CD4-positive, alpha-beta T cell treated with Interleukin-17A for 1 hour (primary cell): ENCODE results near the gene ECE2.
A peak's percentile ranks its signal among the peaks of the same experiment; 100 is the strongest.

Source experiments
- DNase-seq: peaks from one replicate; pipeline ENCODE4 v3.0.0-alpha.2; 2020

The ECE2 gene

DNA sequence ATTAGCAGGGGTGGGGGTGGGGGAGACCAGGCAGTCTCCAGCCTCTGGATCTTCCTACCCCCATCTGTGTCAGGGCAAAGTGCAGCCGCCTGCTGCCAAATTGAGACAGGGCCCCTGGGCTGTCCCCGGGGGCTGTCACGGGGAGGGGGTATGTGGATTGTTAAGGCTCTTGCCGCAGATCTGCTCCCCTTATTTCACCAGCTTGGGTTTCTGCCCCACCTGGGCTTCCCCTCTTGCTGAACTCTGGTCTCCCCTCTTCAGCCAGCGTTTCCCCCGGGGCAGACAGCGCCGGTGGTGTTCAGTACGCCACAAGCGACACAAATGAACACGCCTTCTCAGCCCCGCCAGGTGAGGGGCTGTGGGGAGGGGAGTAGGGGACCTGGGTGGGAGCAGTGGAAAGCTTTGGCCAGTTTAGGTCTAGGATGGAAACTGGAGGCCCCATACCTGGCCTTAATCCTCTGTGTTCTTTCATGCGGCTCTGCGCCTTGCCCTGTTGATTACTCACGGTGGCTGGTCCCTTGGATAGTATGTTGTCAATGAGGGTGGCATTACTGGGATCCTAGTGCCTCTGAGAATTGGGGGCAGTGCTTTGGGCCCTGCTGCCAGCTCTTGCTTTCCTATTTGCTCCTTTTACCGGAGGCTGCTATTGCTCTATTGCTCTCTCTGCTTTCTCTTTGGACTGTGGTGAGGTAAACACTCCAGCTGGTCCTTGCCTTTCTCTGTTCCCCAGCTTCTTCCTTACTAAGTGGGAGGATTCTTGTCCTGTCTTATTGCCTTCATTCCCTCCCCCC, 40.2 kb downstream of the ECE2 start:
- DNase-seq: peak; percentile 44

DNA sequence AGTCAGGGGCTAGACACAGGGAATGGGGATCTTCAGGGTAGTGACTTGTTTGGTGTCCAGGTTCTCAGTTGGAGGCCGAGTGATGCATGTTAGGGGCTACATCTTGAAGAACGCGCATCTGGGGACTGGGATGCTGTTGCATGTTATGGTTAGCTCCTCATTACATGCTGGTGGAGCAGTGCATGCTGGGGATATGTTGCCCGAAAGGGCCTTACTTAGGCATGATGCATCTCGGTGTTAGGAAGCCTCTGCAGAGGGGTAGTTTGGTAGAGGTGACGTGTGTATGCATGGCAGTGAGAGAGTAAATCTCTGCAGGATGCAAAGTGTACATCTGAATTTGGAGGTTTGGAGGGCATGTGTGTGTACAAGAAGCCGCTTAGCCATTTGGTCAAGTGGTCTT, 41.0 kb downstream of the ECE2 start:
- no peak for DNase-seq

DNA sequence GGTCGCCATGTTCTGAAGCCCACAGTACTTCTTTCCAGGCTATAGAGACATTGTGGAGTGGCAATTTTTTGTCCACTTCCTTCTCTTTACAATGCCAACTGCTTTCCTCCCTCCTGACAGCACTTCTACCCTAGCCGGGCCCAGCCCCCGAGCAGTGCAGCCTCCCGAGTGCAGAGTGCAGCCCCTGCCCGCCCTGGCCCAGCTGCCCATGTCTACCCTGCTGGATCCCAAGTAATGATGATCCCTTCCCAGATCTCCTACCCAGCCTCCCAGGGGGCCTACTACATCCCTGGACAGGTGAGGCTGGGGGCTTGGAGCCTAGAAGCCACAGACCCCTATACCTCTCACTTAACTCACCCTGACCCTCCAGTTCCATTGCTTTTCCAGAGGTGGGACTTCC, 41.4 kb downstream of the ECE2 start:
- no peak for DNase-seq

DNA sequence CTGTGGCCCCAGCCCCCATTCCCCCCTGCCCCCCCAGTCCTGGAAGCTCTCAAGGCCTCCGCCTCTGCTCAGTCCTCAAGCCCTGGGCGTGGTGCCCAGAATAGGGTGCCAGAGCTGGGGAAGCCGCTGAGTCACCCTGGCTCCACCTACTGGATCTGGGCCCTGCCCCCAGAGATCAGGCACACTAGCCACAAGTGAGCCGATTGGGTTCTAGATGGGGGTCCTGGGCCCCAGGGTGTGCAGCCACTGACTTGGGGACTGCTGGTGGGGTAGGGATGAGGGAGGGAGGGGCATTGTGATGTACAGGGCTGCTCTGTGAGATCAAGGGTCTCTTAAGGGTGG, 44.3 kb downstream of the ECE2 start:
- peak; percentile 30 for DNase-seq

DNA sequence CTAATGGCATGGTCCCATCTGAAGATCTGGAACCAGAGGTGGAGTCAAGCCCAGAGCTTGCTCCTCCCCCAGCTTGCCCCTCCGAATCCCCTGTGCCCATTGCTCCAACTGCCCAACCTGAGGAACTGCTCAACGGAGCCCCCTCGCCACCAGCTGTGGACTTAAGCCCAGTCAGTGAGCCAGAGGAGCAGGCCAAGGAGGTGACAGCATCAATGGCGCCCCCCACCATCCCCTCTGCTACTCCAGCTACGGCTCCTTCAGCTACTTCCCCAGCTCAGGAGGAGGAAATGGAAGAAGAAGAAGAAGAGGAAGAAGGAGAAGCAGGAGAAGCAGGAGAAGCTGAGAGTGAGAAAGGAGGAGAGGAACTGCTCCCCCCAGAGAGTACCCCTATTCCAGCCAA, 45.8 kb downstream of the ECE2 start:
- DNase-seq: no peak

DNA sequence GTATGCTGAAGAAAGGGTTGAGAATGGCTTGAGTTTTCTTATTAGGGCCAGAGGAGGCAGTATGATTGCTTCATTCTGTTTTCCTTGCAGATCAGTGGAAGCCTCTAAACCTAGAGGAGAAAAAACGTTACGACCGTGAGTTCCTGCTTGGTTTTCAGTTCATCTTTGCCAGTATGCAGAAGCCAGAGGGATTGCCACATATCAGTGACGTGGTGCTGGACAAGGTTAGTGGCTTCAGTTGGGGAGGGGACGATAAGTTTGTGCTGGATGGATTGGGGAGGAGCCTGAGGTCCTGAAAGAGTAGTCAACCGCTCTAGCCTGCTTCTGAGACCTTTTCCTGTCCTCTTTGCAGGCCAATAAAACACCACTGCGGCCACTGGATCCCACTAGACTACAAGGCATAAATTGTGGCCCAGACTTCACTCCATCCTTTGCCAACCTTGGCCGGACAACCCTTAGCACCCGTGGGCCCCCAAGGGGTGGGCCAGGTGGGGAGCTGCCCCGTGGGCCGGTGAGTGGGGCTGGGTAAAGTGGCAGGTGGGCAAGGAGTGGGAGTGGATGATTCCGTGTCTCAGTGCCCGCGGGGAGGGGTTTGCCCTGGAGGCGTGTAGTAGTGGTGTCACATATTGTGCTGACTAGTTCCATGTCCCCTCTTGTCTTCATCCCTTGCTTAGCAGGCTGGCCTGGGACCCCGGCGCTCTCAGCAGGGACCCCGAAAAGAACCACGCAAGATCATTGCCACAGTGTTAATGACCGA, 47.1 kb downstream of the ECE2 start:
- no peak for DNase-seq

DNA sequence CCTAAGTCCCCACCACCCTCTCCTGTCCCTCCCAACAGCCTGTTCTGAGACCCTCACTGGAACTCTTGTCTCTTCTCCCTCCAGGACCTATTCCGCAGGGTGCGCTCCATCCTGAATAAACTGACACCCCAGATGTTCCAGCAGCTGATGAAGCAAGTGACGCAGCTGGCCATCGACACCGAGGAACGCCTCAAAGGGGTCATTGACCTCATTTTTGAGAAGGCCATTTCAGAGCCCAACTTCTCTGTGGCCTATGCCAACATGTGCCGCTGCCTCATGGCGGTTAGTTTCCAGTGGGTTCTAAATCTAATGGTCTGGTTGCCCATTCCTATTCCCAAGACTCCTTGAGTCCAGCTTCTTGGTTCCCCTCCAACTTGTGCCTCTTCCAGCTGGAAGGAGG, 47.9 kb downstream of the ECE2 start:
- DNase-seq: no peak

DNA sequence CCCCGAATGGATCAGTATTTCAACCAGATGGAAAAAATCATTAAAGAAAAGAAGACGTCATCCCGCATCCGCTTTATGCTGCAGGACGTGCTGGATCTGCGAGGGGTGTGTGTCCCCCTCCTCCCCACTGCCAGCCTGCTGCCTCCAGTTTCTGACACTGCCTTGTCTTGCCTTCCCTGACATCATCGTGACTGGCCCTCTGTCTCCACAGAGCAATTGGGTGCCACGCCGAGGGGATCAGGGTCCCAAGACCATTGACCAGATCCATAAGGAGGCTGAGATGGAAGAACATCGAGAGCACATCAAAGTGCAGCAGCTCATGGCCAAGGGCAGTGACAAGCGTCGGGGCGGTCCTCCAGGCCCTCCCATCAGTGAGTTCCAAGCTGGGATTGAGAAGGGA, 49.4 kb downstream of the ECE2 start:
- DNase-seq: no peak

DNA sequence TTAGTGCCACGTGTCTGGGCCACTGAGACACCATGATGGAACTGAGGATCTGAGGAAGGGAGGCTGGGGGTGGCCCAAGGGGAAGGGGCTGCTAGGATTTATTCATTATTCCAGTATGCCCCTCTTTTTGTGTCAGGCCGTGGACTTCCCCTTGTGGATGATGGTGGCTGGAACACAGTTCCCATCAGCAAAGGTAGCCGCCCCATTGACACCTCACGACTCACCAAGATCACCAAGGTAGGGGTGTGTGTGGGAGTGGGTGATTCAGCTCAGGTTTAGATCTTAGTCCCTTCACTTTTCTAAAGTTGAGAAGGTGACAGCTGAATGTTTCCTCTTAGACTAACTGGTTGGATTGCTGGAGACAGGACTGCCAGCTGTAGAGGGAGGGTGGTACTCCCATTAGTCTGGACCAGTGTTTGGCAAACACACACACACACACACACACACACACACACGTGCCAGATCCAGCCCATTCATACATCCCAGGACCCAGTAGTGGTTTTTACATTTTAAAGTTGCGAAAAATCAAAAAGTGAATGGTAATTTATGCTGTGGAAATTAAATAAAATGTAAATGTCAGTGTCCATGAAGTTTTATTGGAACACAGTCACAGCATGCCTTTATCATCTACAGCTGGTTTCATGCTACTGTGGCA, 50.0 kb downstream of the ECE2 start:
- DNase-seq: no peak

DNA sequence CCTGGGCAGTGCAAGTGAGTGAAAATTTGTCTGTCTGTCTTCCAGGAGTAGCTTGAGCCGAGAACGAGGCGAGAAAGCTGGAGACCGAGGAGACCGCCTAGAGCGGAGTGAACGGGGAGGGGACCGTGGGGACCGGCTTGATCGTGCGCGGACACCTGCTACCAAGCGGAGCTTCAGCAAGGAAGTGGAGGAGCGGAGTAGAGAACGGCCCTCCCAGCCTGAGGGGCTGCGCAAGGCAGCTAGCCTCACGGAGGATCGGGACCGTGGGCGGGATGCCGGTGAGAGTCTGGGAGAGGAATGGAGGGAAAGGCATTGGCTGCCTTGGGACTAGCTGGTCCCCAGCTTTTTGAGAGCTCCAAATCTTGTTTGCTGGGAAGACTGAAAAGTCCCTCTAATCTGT, 51.3 kb downstream of the ECE2 start:
- DNase-seq: no peak

DNA sequence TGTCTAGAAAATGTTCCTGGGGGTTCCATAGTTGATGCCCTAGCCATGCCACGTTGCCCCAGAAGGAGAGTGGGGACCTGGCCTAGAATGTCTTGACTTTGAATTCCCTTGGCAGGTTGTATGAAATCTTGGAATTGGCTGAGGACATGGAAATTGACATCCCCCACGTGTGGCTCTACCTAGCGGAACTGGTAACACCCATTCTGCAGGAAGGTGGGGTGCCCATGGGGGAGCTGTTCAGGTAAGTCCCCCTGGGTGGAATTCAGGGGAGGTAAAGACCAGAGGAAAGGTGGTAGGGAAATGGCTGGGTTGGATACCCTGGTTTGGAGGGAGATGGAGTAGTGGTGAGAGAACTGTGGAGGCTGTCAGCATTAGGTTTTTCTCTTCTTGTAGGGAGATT, 52.7 kb downstream of the ECE2 start:
- no peak for DNase-seq

DNA sequence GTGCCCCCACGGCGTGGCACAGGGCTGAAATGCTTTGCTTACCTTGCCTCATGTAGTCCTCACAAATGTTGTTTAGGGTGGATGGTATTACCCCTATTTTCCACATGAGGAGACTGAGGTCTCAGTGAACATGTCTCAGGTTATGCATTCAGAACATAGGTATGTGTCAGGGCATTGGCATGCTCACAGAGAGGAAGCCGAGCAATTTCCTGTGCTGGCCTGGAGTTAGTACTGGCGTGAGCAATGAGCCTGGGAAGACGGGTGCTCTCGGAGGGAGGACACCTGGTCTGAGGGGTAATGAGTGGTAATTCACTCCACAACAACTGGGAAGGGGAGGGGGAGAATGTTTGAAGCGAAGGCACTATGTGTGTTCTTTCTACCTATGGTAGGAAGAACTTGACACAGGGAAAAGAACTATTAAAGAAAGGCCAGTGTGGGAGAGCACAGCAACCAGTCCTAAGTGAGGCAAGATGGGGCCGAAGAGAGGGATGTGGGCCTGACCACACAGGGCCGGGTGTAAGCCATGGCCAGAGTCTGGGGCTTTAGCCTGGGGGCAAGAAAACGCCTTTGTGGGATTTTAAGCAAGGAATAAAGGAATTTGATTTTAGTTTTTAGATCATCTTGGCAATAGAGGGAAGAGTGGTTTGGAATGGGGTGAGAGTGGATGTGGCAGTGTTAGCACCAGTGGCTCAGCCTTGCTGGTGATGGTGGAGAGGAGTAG, 56.7 kb downstream of the ECE2 start:
- DNase-seq: no peak

DNA sequence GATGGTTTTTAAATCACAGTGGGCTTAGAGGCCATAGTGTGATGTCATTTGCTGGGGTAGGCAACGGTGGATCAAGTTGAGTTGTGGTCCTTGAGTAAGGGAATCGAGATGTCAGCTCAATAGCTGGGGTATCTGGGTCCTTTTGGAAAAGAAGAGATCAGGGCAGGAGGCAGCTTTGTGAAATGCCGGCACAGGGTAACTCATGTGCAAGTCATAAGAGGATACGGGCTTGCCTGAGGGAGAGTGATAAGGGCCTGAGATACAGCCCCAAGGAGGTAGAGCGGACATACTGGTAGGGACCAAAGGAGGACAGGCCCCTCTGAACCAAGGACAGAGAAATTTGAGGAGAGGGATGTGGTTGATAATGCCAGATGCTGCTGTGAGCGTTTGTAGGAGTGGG, 57.4 kb downstream of the ECE2 start:
- DNase-seq: no peak

DNA sequence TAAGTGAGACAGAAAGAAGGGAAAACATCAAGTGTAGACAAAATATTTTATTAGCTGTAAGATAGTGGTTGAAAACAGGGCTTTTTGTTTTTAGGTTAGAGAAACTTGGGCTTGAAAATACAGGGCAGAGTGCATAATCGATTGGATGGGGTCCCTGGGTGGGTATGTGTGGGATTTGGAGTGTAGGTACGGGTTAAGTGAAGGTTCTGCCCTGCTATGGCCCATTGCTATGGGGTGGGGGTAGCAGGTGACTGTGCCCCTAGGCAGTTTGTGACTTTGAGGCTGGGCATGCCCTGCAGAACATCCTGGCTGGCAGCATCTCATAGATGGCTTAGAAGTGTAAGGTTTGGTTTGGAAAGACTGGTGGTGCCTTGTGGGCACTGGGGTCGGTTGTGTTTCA, 57.9 kb downstream of the ECE2 start:
- no peak for DNase-seq

DNA sequence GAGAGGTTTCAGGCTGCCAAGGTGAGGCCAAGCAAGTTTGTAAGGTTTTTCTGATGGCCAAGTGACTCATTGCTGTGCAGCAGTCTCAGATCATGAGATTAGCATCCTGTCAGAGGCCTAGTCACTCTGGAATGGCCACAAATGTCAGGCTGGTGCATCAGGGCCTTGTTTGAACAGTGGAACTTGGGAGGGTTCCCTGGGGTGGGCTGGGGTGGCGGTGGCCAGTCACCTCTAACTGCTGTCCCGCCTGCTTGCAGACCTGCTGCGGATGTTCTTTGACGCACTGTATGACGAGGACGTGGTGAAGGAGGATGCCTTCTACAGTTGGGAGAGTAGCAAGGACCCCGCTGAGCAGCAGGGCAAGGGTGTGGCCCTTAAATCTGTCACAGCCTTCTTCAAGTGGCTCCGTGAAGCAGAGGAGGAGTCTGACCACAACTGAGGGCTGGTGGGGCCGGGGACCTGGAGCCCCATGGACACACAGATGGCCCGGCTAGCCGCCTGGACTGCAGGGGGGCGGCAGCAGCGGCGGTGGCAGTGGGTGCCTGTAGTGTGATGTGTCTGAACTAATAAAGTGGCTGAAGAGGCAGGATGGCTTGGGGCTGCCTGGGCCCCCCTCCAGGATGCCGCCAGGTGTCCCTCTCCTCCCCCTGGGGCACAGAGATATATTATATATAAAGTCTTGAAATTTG, 58.8 kb downstream of the ECE2 start:
- peak; percentile 51 for DNase-seq

DNA sequence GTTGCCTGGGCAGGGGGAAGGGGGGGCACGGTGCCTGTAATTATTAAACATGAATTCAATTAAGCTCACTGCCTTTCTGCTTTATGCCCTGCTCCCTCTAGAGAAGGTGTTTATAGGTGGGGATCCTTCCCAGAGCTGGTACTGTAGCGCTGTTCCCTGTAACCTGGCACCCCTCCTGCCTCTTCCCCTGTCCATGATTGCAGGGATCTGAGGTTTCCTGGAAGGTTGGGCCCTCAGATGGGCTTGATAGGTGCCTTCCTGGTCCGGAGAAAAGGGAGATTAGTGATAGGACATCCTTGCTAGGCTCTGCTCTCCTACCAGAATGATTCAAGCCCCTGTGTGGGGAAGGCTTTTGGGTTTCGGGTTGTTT, 59.5 kb downstream of the ECE2 start:
- DNase-seq: no peak

DNA sequence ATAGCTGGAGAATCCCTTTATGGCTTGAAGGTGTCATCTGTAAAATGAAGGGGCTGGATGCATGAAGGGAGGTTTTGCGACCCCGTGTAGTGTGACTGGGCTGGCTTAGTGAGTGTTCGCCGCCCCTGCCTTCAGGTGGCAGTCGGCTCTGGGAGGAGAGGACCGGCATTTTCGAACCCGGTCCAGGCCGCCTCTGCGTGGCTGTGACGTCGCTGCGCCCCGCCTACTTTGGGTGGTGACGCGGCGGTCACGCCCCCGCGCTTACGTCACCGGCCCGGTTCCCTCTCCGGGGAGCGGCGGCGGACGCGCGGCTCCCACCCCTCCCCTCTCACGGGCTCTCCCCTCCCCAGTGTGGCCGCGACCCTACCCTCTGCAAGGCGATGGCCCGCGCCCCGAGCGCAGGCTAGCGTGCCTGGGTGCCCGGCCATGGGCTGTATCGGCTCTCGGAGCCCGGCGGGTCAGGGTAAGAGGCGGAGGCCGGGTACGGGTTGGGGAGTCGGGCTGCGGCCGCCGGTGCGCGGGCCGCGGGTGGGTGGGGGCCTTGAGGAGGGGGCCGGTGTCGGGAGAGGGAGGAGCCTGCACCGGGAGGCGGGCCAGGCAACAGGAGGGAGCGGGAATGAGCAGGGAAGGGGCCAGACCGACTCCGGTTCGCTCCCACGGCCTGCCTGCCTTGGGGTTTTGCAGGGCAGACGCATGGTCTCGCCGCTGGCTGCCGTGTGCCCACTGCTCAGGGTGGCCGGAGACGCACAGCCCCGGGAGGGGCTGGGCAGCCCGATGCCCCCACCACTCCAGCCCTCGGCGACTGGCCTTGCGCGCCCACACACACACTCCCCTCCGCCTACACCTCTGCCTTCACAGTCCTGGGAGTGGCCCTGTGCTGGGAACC, 60.1 kb downstream of the ECE2 start:
- peak; percentile 90 for DNase-seq

DNA sequence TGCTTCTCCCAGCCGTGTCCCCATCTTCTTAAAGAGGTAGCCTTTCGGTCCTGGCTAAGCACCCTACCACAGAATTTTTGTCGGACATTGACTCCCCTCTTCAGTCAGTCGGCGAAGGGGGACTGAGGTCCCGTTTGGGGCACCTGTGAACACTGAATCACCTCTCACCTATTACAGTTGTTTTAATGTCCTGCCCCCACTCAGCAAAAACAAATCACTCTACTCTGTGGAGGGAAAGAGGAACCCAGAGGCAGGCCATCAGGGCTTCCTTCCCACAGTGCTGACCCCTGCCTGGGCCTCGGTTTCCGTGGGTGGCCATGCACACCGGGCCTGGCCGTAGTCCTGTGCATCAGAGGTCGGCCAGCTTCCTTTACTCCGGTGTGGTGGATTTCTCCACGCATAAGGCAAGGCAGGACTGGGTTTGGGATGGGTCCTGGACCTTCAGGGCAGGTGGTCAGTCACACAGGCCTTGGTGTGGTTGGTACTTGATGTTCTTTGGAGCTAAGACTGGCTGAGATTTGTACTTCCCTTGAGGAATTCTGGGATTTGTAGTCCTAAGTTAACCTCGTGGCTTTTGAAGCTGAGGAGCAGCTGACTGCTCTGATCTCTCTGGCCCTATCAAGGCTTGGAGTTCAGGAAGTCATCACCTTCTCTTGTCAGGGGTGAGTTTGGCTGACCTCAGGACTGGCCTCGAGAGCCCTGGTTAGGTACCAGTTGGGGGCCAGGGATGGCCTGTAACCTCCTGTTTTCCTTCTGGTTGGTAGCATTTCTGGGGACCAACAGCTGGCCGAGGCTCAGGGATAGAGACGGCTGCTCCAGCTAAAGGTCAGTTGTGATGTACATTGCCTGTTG, 61.0 kb downstream of the ECE2 start:
- DNase-seq: no peak

DNA sequence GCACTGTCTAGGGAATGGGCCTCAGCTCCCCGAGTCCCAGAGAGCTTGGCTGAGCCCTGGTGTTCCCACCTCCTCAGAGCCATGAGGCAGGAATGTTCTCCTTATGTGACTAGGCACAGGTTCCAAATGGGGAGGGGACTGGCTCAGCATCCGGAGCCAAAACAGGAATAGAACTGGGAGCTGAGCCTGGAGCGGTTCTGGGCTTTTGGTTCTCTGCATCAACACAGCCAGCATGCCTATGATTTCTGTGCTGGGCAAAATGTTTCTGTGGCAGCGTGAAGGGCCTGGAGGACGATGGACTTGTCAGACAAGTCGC, 61.5 kb downstream of the ECE2 start, which contains the start of gene FAM131A:
FAM131A (plus strand) TSS at position 202 of the 316 bp plus-strand sequence; CDS start at position 233, 31 bp downstream.
- DNase-seq: no peak

DNA sequence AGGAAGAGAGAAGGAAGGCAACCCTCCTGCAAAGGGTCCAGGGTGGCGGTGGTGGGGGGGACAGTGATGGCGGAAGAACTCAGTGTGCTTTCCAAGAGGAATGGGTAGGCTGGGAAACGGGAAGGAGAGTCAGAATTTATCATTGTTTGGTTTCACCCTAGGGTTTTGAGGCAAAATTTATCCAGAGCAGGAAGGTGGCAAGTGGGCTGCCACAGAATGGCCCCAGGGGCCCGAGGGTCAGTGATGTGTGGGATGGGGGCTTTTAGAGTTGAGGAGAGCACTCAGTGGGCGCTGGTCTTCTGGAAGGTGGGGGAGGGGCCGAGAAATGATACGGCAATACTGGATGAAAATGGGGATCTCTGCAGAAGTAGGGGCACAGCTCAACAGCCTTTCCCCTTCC, 62.2 kb downstream of the ECE2 start:
- no peak for DNase-seq

DNA sequence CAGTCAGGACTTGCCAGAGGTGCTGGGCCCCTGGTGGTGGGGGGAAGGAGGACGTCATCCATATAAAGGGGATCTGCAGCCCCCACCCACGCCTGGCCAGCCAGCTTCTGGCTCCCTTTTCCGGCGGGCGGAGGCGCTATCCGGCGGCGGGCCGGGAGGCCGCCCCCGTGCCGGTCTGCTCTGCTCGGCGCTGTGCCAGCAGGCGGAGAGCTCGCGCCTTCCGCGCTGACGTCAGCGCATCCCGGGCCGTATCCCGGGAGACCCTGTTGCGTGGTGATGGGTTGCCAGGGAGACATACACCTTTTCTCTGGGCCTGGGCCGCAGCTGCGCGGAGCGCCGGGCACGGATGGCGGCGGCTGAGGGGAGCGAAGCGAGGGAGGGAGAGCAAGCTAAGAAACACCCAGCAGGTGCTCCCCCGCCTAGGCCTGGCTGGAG, 62.7 kb downstream of the ECE2 start:
- DNase-seq: peak; percentile 32
